ENCODE data around the gene CACNG4.

DNA sequence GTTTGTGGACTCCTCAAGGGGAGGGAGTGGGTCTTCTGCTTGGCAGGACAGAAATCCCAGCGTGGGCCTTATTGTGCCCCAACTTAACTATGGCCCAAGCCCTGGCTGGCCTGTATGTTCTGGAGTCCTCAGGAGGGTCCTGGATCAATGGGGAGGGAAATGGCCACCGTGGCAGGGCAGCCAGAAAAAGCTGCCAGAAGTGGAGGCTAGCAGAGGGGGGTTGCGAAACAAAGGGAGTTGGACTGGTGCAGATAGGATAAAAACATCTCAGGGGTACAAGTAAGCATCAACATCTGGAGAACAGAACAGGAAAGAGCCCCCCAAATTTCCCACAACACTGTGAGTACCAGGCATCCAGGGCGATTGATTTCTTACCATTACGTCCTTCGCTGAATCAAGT lies 76.1 kb downstream of the CACNG4 start:
- TF ChIP-seq POLR2A (IDR thresholded peaks at IDR 0.05; ENCODE audit: low read length): no peak
- TF ChIP-seq GATA1 (IDR thresholded peaks at IDR 0.05; ENCODE audit: low read depth, low read length): no peak

Measured in erythroblast (primary cell).